Right lobe of liver (tissue), 4 donors: Measurements from ENCODE around the gene LIMCH1.

Source experiments
- POLR2A ChIP-seq: fragments of 450-650 bp; IDR thresholded peaks from one replicate; pipeline ENCODE4 v1.6.1; 2017; ENCODE audit warnings: antibody characterized with exemption, mild to moderate bottlenecking
- TF ChIP-seq, protein P1 (sequence below), 4 donors: fragments of 200-600 bp in 3 of 4; fragments of 450-650 bp in 1 of 4; IDR thresholded peaks; one replicate each; pipeline versions ENCODE4 v1.5.1 to v1.8.0; 2016 to 2022; ENCODE audit warnings: antibody characterized with exemption in 4 of 4, mild to moderate bottlenecking in 2 of 4
- donor health status: DM: no; HTN: no; CAD: no.
- donor health status: DM: no; HTN: no; CAD: no.
- donor health status: DM: no; HTN: yes; CAD: no.

DNA sequence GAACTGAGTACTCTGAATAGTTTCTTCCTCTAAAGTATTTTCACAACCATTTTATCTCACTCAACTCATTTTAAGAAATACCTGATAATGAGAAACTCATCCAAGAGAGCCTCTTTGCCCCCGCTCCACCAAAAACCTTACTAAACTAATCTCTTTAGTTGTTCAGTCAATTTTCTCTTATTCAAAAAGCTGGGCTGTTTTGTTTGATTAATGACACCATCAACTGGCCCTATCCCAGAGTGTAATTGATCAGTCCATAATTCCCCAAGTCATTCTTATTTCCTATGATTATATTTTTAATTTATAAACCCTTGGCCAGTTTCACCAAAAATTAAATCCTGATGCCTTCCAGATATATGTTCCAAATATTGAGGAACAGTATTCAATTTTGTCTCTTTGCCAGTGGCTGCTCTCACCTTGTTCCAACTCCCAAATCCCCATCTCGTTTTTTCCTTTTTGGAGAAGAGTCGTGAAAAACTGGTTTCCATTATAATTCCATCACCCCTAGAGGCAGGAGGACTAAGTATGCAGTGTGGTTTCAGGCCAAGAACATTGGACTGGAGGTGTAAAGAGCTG, 10.4 kb downstream of the LIMCH1 start:
- TF ChIP-seq, protein P1, sequence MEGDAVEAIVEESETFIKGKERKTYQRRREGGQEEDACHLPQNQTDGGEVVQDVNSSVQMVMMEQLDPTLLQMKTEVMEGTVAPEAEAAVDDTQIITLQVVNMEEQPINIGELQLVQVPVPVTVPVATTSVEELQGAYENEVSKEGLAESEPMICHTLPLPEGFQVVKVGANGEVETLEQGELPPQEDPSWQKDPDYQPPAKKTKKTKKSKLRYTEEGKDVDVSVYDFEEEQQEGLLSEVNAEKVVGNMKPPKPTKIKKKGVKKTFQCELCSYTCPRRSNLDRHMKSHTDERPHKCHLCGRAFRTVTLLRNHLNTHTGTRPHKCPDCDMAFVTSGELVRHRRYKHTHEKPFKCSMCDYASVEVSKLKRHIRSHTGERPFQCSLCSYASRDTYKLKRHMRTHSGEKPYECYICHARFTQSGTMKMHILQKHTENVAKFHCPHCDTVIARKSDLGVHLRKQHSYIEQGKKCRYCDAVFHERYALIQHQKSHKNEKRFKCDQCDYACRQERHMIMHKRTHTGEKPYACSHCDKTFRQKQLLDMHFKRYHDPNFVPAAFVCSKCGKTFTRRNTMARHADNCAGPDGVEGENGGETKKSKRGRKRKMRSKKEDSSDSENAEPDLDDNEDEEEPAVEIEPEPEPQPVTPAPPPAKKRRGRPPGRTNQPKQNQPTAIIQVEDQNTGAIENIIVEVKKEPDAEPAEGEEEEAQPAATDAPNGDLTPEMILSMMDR (IDR thresholded peaks at IDR 0.05): no peak
- no peak for TF ChIP-seq POLR2A
